Hepatocyte (in vitro differentiated cells): ENCODE data around the gene MINDY4.

Source experiments
- EZH2 ChIP-seq: fragments of 200-600 bp; sonication (generic); IDR thresholded peaks from 2 replicates; pipeline ENCODE4 v1.6.1; 2016; ENCODE audit warnings: antibody characterized with exemption, mild to moderate bottlenecking, borderline replicate concordance
- TF ChIP-seq, protein P1 (sequence below): fragments of 200-600 bp; sonication (generic); IDR thresholded peaks from 2 replicates; pipeline ENCODE4 v1.5.1; 2016; ENCODE audit warnings: antibody characterized with exemption, mild to moderate bottlenecking; ENCODE audit not compliant: poor library complexity

DNA sequence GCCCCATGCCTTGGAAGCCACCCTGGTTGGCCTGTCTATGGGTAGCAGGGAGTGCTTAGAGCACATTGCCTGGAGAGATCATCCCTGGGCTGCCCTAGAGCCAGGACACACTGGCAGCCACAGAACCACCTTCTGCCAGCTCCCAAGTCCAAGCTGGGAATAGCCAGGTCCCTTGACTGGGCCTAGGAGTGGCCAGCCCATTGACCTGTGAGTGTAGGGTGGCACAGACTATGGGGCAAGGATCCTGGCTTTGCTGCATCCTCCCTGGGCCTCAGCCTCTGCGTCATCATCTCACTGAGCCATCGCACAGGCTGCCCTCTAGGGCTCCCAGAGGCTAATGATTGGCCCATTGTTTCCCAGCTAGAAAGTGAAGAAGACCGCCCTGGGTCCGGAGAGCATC lies 147.5 kb downstream of the MINDY4 start:
- TF ChIP-seq, protein P1, sequence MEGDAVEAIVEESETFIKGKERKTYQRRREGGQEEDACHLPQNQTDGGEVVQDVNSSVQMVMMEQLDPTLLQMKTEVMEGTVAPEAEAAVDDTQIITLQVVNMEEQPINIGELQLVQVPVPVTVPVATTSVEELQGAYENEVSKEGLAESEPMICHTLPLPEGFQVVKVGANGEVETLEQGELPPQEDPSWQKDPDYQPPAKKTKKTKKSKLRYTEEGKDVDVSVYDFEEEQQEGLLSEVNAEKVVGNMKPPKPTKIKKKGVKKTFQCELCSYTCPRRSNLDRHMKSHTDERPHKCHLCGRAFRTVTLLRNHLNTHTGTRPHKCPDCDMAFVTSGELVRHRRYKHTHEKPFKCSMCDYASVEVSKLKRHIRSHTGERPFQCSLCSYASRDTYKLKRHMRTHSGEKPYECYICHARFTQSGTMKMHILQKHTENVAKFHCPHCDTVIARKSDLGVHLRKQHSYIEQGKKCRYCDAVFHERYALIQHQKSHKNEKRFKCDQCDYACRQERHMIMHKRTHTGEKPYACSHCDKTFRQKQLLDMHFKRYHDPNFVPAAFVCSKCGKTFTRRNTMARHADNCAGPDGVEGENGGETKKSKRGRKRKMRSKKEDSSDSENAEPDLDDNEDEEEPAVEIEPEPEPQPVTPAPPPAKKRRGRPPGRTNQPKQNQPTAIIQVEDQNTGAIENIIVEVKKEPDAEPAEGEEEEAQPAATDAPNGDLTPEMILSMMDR = no peak
- TF ChIP-seq EZH2 = no peak
